HCT116 (cell line): ENCODE measurements around the gene SLC35F3. TPM values are rescaled to one million over a fixed set of nuclear protein-coding genes. Genes with fewer than 3 reads are reported as not detected.

Source experiments
- ATAC-seq: fragments of 200-7000 bp; cut with Tn5 transposase; 2 replicates; pipeline ENCODE4 v1.9.1; 2020; ENCODE audit warnings: mild to moderate bottlenecking, moderate library complexity
- BruUV-seq: library from RNA; stranded (reverse); fragments of 400-500 nt; replicated peaks from 2 replicates; lab custom pipeline; 2021; lab: Mats Ljungman, UMichigan
- CTCF ChIA-PET: fragments of 300-600 bp; sonication (Branson Sonifier 250); formaldehyde crosslinking; loops from one replicate; lab custom pipeline; 2021; ENCODE audit warnings: antibody characterized with exemption; lab: Charles Lee
- POLR2A ChIA-PET: fragments of 300-600, 350-600 bp; sonication (Branson Sonifier 250); formaldehyde crosslinking; loops from one replicate; lab custom pipeline; 2021; ENCODE audit warnings: antibody characterized with exemption; lab: Charles Lee
- RAD21 ChIA-PET, 2 experiments: fragments of 300-600 bp; sonication (Branson Sonifier 250); formaldehyde crosslinking; loops; one replicate each; lab custom pipeline; 2023; ENCODE audit warnings: low total read pairs in 2 of 2; ENCODE audit not compliant: uncharacterized antibody in 2 of 2, unreplicated experiment in 2 of 2, low non-redundant PET in 1 of 2; lab: Charles Lee
- DNase-seq: peaks from one replicate; pipeline ENCODE4 v3.0.0-alpha.2; 2010; ENCODE audit warnings: low read depth, low spot score
- H2AFZ ChIP-seq: fragments of 200-600 bp; shearing (Covaris generic), sonication (generic); 2 replicates; pipeline ENCODE4 v1.6.1; 2017; ENCODE audit warnings: low read depth, mixed run types, mixed read lengths, antibody characterized with exemption, low read length; ENCODE audit not compliant: poor library complexity, severe bottlenecking
- H3K27ac ChIP-seq: 2 replicates; pipeline ENCODE4 v1.5.1; 2012; ENCODE audit warnings: low read depth, low read length
- H3K27me3 ChIP-seq: fragments of 200-600 bp; sonication (generic); 2 replicates; pipeline ENCODE4 v1.6.1; 2016; ENCODE audit warnings: mixed run types, low read length, mixed read lengths; ENCODE audit not compliant: insufficient read depth
- H3K36me3 ChIP-seq, 2 experiments: fragments of 200-500 bp in 1 of 2; fragments of 200-600 bp in 1 of 2; sonication (Bioruptor generic) in 1 of 2; sonication (generic) in 1 of 2; 2 replicates each; pipeline versions ENCODE4 v1.5.1 to v1.6.1; 2014 to 2016; ENCODE audit warnings: low read length in 2 of 2, inconsistent platforms in 1 of 2, mixed read lengths in 1 of 2, mixed run types in 1 of 2; ENCODE audit not compliant: insufficient read depth in 2 of 2, control insufficient read depth in 1 of 2
- H3K4me1 ChIP-seq, 2 experiments: fragments of 200-600 bp in 1 of 2; sonication (generic) in 1 of 2; 2 replicates each; pipeline versions ENCODE4 v1.5.1 to v1.6.1; 2012 to 2017; ENCODE audit warnings: low read length in 2 of 2, inconsistent platforms in 1 of 2, mild to moderate bottlenecking in 1 of 2, mixed read lengths in 1 of 2, mixed run types in 1 of 2, moderate library complexity in 1 of 2; ENCODE audit not compliant: insufficient read depth in 2 of 2, control insufficient read depth in 1 of 2
- H3K4me2 ChIP-seq: fragments of 200-600 bp; sonication (generic); 2 replicates; pipeline ENCODE4 v1.6.1; 2017; ENCODE audit warnings: mixed run types, low read length, mixed read lengths
- H3K4me3 ChIP-seq, 2 experiments: fragments of 200-600 bp in 1 of 2; sonication (generic) in 1 of 2; replicated peaks in 1 of 2; 2 replicates each; pipeline ENCODE4 v1.5.1; 2011 to 2016; ENCODE audit warnings: low read length in 2 of 2, control low read depth in 1 of 2, low read depth in 1 of 2, mild to moderate bottlenecking in 1 of 2, mixed read lengths in 1 of 2, mixed run types in 1 of 2
- H3K79me2 ChIP-seq: fragments of 200-600 bp; sonication (generic); 2 replicates; pipeline ENCODE4 v1.6.1; 2017; ENCODE audit warnings: mild to moderate bottlenecking, mixed run types, low read length, moderate library complexity, mixed read lengths; ENCODE audit not compliant: insufficient read depth
- H3K9ac ChIP-seq: fragments of 200-600 bp; sonication (generic); 2 replicates; pipeline ENCODE4 v1.6.1; 2016; ENCODE audit warnings: low read length, mixed read lengths
- H3K9me2 ChIP-seq: fragments of 200-600 bp; sonication (generic), shearing (Covaris generic); 2 replicates; pipeline ENCODE4 v1.6.1; 2017; ENCODE audit warnings: mixed run types, mild to moderate bottlenecking, moderate library complexity; ENCODE audit not compliant: insufficient read depth
- H3K9me3 ChIP-seq, 2 experiments: fragments of 200-500 bp in 1 of 2; fragments of 200-600 bp in 1 of 2; sonication (Bioruptor generic) in 1 of 2; sonication (generic) in 1 of 2; 2 replicates each; pipeline ENCODE4 v1.6.1; 2014 to 2017; ENCODE audit warnings: low read length in 2 of 2, mixed read lengths in 2 of 2, inconsistent platforms in 1 of 2, low read depth in 1 of 2, mild to moderate bottlenecking in 1 of 2, mixed run types in 1 of 2, moderate library complexity in 1 of 2; ENCODE audit not compliant: control insufficient read depth in 1 of 2, insufficient read depth in 1 of 2
- H4K20me1 ChIP-seq: fragments of 200-600 bp; sonication (generic), shearing (Covaris generic); 2 replicates; pipeline ENCODE4 v1.6.1; 2017; ENCODE audit warnings: mixed run types, mild to moderate bottlenecking, moderate library complexity; ENCODE audit not compliant: insufficient read depth
- EZH2phosphoT487 ChIP-seq: fragments of 200-600 bp; IDR thresholded peaks from 2 replicates; pipeline ENCODE4 v1.6.1; 2018; ENCODE audit warnings: antibody characterized with exemption, borderline replicate concordance
- FOSL1 ChIP-seq: IDR thresholded peaks from 2 replicates; pipeline ENCODE4 v1.6.1; 2012; ENCODE audit warnings: low read depth
- JUND ChIP-seq: IDR thresholded peaks from 2 replicates; pipeline ENCODE4 v1.6.1; 2012
- POLR2A ChIP-seq: IDR thresholded peaks from 2 replicates; pipeline ENCODE4 v1.7.0; 2011; ENCODE audit warnings: borderline replicate concordance; ENCODE audit not compliant: insufficient read depth, insufficient read length; ENCODE audit errors: extremely low read depth
- SRF ChIP-seq: IDR thresholded peaks from 2 replicates; pipeline ENCODE4 v1.6.1; 2012; ENCODE audit warnings: low read depth
- ZNF274 ChIP-seq: fragments of 200-500 bp; sonication (Bioruptor generic); IDR thresholded peaks from 2 replicates; pipeline ENCODE4 v1.6.1; 2014; ENCODE audit warnings: mild to moderate bottlenecking, low read depth, low read length, inconsistent platforms
- intact Hi-C: fragments of 100-400 bp; cut with micrococcal nuclease; formaldehyde crosslinking; loops from 2 replicates; pipeline ENCODE4 v1.10.0; 2022
- total RNA-seq: library from RNA; stranded (reverse); gene quantifications from one replicate; pipeline ENCODE4 v1.2.1, GENCODE V29; 2021; ENCODE audit not compliant: unreplicated experiment
- TF ChIP-seq, protein P1 (sequence below): IDR thresholded peaks from 2 replicates; pipeline ENCODE4 v1.6.1; 2011; ENCODE audit warnings: mild to moderate bottlenecking, low read length, moderate library complexity; ENCODE audit not compliant: insufficient replicate concordance; ENCODE audit errors: extremely low read depth
- TF ChIP-seq, protein P2 (sequence below): IDR thresholded peaks from 2 replicates; pipeline ENCODE4 v1.6.1; 2012

SLC35F3 gene
- total RNA-seq, 1 experiment from 2014 or later, result 6.4 TPM

DNA sequence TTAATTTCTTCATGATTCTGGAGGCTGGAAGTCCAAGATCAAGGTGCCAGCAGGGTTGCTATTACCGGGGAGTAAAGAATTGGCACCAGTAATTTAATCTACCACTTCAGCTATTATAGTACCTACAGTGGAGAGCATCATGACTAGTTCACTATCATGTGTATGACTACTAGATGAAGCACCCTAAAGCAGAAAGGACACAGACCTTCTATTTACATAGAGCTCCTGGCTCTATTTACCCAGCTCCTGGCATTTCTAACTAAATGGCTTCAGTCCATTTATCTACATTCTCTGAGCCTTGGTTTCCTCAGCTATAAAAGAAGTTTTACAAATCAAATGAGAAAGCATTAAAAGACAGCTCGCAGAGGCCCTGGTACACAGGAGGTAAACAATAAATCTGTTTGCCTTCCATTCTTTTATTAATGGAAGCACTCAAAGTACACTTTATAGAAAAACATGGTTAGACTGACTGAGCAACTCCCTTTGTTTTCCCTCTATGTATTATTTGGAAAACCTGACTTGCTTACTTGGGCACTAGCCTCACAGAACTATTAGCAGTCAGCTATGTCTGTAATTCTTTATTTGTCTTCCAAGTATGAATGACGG, 203.0 kb downstream of the SLC35F3 start:
- BruUV-seq, result no TSS peak
- no peak overlapping the region for H2AFZ ChIP-seq
- ATAC-seq (no peak), DNase-seq (no peak)
- CTCF ChIA-PET, result interaction anchor here (1.7 kb wide), 1 partner anchor 203 kb away, joined by 4 read pairs; no protein-coding TSS in a partner anchor
- H3K9me2 ChIP-seq, result no peaks in the 10 kb centered on the region
- H3K27ac ChIP-seq, result no peak overlapping the region
- TF ChIP-seq FOSL1, result no peak
- TF ChIP-seq, protein P1, sequence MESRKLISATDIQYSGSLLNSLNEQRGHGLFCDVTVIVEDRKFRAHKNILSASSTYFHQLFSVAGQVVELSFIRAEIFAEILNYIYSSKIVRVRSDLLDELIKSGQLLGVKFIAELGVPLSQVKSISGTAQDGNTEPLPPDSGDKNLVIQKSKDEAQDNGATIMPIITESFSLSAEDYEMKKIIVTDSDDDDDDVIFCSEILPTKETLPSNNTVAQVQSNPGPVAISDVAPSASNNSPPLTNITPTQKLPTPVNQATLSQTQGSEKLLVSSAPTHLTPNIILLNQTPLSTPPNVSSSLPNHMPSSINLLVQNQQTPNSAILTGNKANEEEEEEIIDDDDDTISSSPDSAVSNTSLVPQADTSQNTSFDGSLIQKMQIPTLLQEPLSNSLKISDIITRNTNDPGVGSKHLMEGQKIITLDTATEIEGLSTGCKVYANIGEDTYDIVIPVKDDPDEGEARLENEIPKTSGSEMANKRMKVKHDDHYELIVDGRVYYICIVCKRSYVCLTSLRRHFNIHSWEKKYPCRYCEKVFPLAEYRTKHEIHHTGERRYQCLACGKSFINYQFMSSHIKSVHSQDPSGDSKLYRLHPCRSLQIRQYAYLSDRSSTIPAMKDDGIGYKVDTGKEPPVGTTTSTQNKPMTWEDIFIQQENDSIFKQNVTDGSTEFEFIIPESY, result no peak
- TF ChIP-seq ZNF274, result no peak
- TF ChIP-seq, protein P2, sequence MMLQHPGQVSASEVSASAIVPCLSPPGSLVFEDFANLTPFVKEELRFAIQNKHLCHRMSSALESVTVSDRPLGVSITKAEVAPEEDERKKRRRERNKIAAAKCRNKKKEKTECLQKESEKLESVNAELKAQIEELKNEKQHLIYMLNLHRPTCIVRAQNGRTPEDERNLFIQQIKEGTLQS, result no peak
- TF ChIP-seq POLR2A, result no peak
- TF ChIP-seq SRF, result no peak
- TF ChIP-seq EZH2phosphoT487, result no peak
- TF ChIP-seq JUND, result no peak
- no peaks in the 10 kb centered on the region for H4K20me1 ChIP-seq
- no peaks in the 10 kb centered on the region for H3K79me2 ChIP-seq
- no peaks in the 10 kb centered on the region for H3K36me3 ChIP-seq
- H3K9me3 ChIP-seq, result no peaks in the 10 kb centered on the region
- H3K4me2 ChIP-seq, result no peak overlapping the region
- no peak overlapping the region for H3K4me3 ChIP-seq
- intact Hi-C loops, result no loop called here
- no peak overlapping the region for H3K9ac ChIP-seq
- no peaks in the 10 kb centered on the region for H3K4me1 ChIP-seq
- POLR2A ChIA-PET, result no interaction called here
- H3K27me3 ChIP-seq, result no peaks in the 10 kb centered on the region
- RAD21 ChIA-PET, result no interaction called here
